DOHH2 (cell line): ENCODE measurements around the gene STT3A.

Experiments used
- EZH2phosphoT487 ChIP-seq: fragments of 200-600 bp; sonication (generic); IDR thresholded peaks from 2 replicates; pipeline ENCODE4 v1.6.1; 2017; ENCODE audit warnings: borderline replicate concordance, mild to moderate bottlenecking, antibody characterized with exemption, low read length, moderate library complexity, mixed read lengths
- TF ChIP-seq, protein P1 (sequence below): fragments of 200-600 bp; sonication (generic); IDR thresholded peaks from one replicate; pipeline ENCODE4 v1.5.1; 2014; ENCODE audit warnings: antibody characterized with exemption, mild to moderate bottlenecking, low read depth, low read length; ENCODE audit not compliant: poor library complexity, severe bottlenecking

DNA sequence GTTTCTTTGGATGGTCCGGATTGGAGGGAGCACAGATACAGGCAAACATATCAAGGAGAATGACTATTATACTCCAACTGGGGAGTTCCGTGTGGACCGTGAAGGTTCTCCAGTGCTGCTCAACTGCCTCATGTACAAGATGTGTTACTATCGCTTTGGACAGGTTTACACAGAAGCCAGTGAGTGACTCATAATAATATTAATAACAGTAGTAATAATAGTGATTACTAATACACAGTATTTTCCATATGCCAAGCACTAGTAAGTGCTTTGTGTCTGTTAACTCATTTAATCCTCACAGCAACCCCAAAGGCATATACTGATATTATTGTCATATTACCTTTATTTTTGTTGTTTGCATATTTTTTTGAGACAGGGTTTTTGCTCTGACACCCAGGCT is 25.7 kb downstream of the STT3A start:
- TF ChIP-seq, protein P1, sequence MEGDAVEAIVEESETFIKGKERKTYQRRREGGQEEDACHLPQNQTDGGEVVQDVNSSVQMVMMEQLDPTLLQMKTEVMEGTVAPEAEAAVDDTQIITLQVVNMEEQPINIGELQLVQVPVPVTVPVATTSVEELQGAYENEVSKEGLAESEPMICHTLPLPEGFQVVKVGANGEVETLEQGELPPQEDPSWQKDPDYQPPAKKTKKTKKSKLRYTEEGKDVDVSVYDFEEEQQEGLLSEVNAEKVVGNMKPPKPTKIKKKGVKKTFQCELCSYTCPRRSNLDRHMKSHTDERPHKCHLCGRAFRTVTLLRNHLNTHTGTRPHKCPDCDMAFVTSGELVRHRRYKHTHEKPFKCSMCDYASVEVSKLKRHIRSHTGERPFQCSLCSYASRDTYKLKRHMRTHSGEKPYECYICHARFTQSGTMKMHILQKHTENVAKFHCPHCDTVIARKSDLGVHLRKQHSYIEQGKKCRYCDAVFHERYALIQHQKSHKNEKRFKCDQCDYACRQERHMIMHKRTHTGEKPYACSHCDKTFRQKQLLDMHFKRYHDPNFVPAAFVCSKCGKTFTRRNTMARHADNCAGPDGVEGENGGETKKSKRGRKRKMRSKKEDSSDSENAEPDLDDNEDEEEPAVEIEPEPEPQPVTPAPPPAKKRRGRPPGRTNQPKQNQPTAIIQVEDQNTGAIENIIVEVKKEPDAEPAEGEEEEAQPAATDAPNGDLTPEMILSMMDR, result no peak
- TF ChIP-seq EZH2phosphoT487, result no peak
